Endothelial cell of umbilical vein (primary cell): ENCODE measurements around the gene SEZ6. TPM values are rescaled to one million over a fixed set of nuclear protein-coding genes. Genes with fewer than 3 reads are reported as not detected.
A peak's percentile ranks its signal among the peaks of the same experiment; 100 is the strongest.

ENCODE experiments used
- BruUV-seq: library from RNA; stranded (reverse); fragments of 400-500 nt; replicated peaks from 2 replicates; lab custom pipeline; 2021; lab: Mats Ljungman, UMichigan
- CTCF ChIA-PET: fragments of 300-600, 350-600 bp; sonication (Branson Sonifier 250); formaldehyde crosslinking; loops from one replicate; lab custom pipeline; 2021; ENCODE audit warnings: antibody characterized with exemption, inconsistent platforms; lab: Charles Lee
- POLR2A ChIA-PET: fragments of 300-600, 350-600 bp; sonication (Branson Sonifier 250); formaldehyde crosslinking; loops from one replicate; lab custom pipeline; 2021; ENCODE audit warnings: antibody characterized with exemption, inconsistent platforms; lab: Charles Lee
- DNase-seq: peaks from one replicate; pipeline ENCODE4 v3.0.0-alpha.2; 2011; ENCODE audit warnings: low read depth, low spot score
- FAIRE-seq: peaks from 2 replicates; lab custom pipeline; 2011; peaks lifted over from hg19 to GRCh38; lab: Jason Lieb, UNC
- H2AFZ ChIP-seq: 2 replicates; pipeline ENCODE4 v1.6.0; 2012; ENCODE audit warnings: low read depth, low read length, control low read depth, inconsistent platforms
- H3K27ac ChIP-seq: 2 replicates; pipeline ENCODE4 v1.5.1; 2011; ENCODE audit warnings: low read depth, mild to moderate bottlenecking, control low read depth, low read length, moderate library complexity; ENCODE audit not compliant: insufficient read depth
- H3K27me3 ChIP-seq, 2 experiments: 2 replicates each; pipeline versions ENCODE4 v1.6.0 to v1.6.1; 2011; ENCODE audit warnings: low read length in 2 of 2, mixed read lengths in 1 of 2; ENCODE audit not compliant: control insufficient read depth in 2 of 2, insufficient read depth in 2 of 2
- H3K36me3 ChIP-seq, 2 experiments: 2 replicates in 1 of 2; 3 replicates in 1 of 2; pipeline ENCODE4 v1.5.1; 2011; ENCODE audit warnings: low read length in 2 of 2, mild to moderate bottlenecking in 1 of 2, moderate library complexity in 1 of 2; ENCODE audit not compliant: control insufficient read depth in 2 of 2, insufficient read depth in 2 of 2; ENCODE audit errors: extremely low read depth in 1 of 2
- H3K4me1 ChIP-seq: 3 replicates; pipeline ENCODE4 v1.5.1; 2011; ENCODE audit warnings: mild to moderate bottlenecking, low read length; ENCODE audit not compliant: control insufficient read depth, insufficient read depth; ENCODE audit errors: extremely low read depth
- H3K4me2 ChIP-seq: 2 replicates; pipeline ENCODE4 v1.6.1; 2011; ENCODE audit warnings: low read length, control low read depth, mixed read lengths; ENCODE audit not compliant: insufficient read depth
- H3K4me3 ChIP-seq, 3 experiments: fragments of 200-600 bp in 1 of 3; sonication (generic), shearing (Covaris generic) in 1 of 3; replicated peaks in 1 of 3; 2 replicates each; pipeline ENCODE4 v1.5.1; 2011 to 2016; ENCODE audit warnings: control low read depth in 3 of 3, low read length in 3 of 3, mild to moderate bottlenecking in 2 of 3, inconsistent platforms in 1 of 3, low read depth in 1 of 3, moderate library complexity in 1 of 3; ENCODE audit not compliant: insufficient read depth in 1 of 3
- H3K79me2 ChIP-seq: 2 replicates; pipeline ENCODE4 v1.6.0; 2012; ENCODE audit warnings: low read length, inconsistent platforms; ENCODE audit not compliant: control insufficient read depth, insufficient read depth
- H3K9ac ChIP-seq: replicated peaks from 2 replicates; pipeline ENCODE3; 2011; ENCODE audit warnings: low read length, control low read depth; ENCODE audit not compliant: insufficient read depth; ENCODE audit errors: extremely low read depth
- H3K9me1 ChIP-seq: replicated peaks from 3 replicates; pipeline ENCODE4 v1.6.0; 2011; ENCODE audit warnings: mild to moderate bottlenecking, low read length; ENCODE audit not compliant: control insufficient read depth, insufficient read depth; ENCODE audit errors: extremely low read depth
- H3K9me3 ChIP-seq: replicated peaks from 2 replicates; pipeline ENCODE4 v1.5.1; 2012; ENCODE audit warnings: low read length, inconsistent platforms; ENCODE audit not compliant: control insufficient read depth, insufficient read depth
- H4K20me1 ChIP-seq: replicated peaks from 2 replicates; pipeline ENCODE3; 2011; ENCODE audit warnings: mild to moderate bottlenecking, low read length; ENCODE audit not compliant: control insufficient read depth, insufficient read depth; ENCODE audit errors: extremely low read depth
- MAX ChIP-seq: IDR thresholded peaks from 2 replicates; pipeline ENCODE4 v1.6.1; 2011; ENCODE audit not compliant: insufficient read depth, insufficient read length
- MYC ChIP-seq: IDR thresholded peaks from one replicate; pipeline ENCODE4 v1.6.1; 2011; ENCODE audit warnings: mild to moderate bottlenecking, low read depth, low read length
- POLR2A ChIP-seq: IDR thresholded peaks from 2 replicates; pipeline ENCODE4 v1.6.1; 2012; ENCODE audit warnings: low read depth, mild to moderate bottlenecking, control low read depth, low read length
- dilution Hi-C: fragments of 300-500 bp; cut with MboI; formaldehyde crosslinking; loops from one replicate; pipeline ENCODE4 v1.15.0; 2019; ENCODE audit warnings: low sequenced_read_pairs; ENCODE audit not compliant: extremely low pct_ligation_motif_present
- intact Hi-C: fragments of 100-400 bp; cut with micrococcal nuclease; formaldehyde crosslinking; loops from one replicate; pipeline ENCODE4 v1.10.0; 2022
- polyA plus RNA-seq, 4 experiments: library from polyadenylated mRNA; depleted of rRNA in 3 of 4; stranded (reverse) in 3 of 4; unstranded in 1 of 4; fragments of >200 nt; gene quantifications; 2 replicates each; pipeline versions ENCODE4 v1.2.1 to v1.2.3, GENCODE V29; 2011 to 2012; ENCODE audit warnings: missing spikeins in 1 of 4
- total RNA-seq: library from RNA; stranded (reverse); gene quantifications from 2 replicates; pipeline ENCODE4 v1.2.3, GENCODE V29; 2021
- TF ChIP-seq, protein P1 (sequence below), 2 donors: IDR thresholded peaks; 1 replicate in 1 of 2; 2 replicates in 1 of 2; pipeline ENCODE4 v1.5.1; 2011; ENCODE audit warnings: low read length in 2 of 2, mild to moderate bottlenecking in 2 of 2, moderate library complexity in 2 of 2, control low read depth in 1 of 2, inconsistent platforms in 1 of 2, low read depth in 1 of 2; ENCODE audit not compliant: insufficient read depth in 1 of 2; ENCODE audit errors: extremely low read depth in 1 of 2

The SEZ6 gene
- total and polyA plus RNA-seq, 2 donors (not counting 3 experiments of a cell fraction or from before 2014, with no cell fraction given): not detected

- Histone ChIP-seq H3K4me3 (no peak overlapping the region), H3K4me1 (peaks cover 7% of the 10 kb centered on the region), H3K9me1 (no peaks in the 10 kb centered on the region), H4K20me1 (no peaks in the 10 kb centered on the region), H3K27ac (no peak overlapping the region), H3K79me2 (peaks cover 17% of the 10 kb centered on the region), H3K4me2 (no peak overlapping the region), H2AFZ (no peak overlapping the region), H3K9me3 (no peaks in the 10 kb centered on the region), H3K9ac (no peak overlapping the region), H3K36me3 (no peaks in the 10 kb centered on the region), H3K27me3 (no peaks in the 10 kb centered on the region)
- TF ChIP-seq MAX (no peak), POLR2A (no peak), MYC (no peak)
- TF ChIP-seq, protein P1, sequence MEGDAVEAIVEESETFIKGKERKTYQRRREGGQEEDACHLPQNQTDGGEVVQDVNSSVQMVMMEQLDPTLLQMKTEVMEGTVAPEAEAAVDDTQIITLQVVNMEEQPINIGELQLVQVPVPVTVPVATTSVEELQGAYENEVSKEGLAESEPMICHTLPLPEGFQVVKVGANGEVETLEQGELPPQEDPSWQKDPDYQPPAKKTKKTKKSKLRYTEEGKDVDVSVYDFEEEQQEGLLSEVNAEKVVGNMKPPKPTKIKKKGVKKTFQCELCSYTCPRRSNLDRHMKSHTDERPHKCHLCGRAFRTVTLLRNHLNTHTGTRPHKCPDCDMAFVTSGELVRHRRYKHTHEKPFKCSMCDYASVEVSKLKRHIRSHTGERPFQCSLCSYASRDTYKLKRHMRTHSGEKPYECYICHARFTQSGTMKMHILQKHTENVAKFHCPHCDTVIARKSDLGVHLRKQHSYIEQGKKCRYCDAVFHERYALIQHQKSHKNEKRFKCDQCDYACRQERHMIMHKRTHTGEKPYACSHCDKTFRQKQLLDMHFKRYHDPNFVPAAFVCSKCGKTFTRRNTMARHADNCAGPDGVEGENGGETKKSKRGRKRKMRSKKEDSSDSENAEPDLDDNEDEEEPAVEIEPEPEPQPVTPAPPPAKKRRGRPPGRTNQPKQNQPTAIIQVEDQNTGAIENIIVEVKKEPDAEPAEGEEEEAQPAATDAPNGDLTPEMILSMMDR (IDR thresholded peaks at IDR 0.05; ENCODE audit: extremely low read depth in 1 of 2, insufficient read depth in 1 of 2, low read depth in 1 of 2, low read length in 2 of 2): peak; percentile 88 to 89
- intact Hi-C loops (loop anchor here (1.0 to 2.0 kb wide), 3 partner anchors 41 to 235 kb away; partner anchors contain the start of gene RPL23A), dilution Hi-C loops (no loop called here)
- ChIA-PET CTCF (interaction anchor here (0.5 to 7.8 kb wide), 58 partner anchors 9 to 307 kb away, joined by 3 to 249 read pairs (median 5); partner anchors contain the start of genes DHRS13, FAM222B, NEK8 and RPL23A), POLR2A (interaction anchor here (1.1 to 1.4 kb wide), 2 partner anchors 225 to 227 kb away, joined by 3 to 4 read pairs; partner anchors contain the start of gene NEK8)
- FAIRE-seq (peak; percentile 91), DNase-seq (peak; percentile 61)
- no TSS peak for BruUV-seq
Observed at GRCh38 chr17:28953444-28954118, 52.3 kb downstream of the SEZ6 start.
